Prostate gland (tissue), 2 donors: Measurements from ENCODE around the gene ACKR3.

Experiments used
- CTCF ChIP-seq, 4 experiments: fragments of 200-600 bp in 2 of 4; fragments of 450-650 bp in 2 of 4; sonication (generic) in 2 of 4; IDR thresholded peaks; 1 replicate in 3 of 4; 2 replicates in 1 of 4; pipeline ENCODE4 v1.5.1; 2016 to 2019; ENCODE audit warnings: antibody characterized with exemption in 4 of 4, mild to moderate bottlenecking in 2 of 4, moderate library complexity in 2 of 4
- POLR2A ChIP-seq: fragments of 450-650 bp; IDR thresholded peaks from one replicate; pipeline ENCODE4 v1.6.1; 2016; ENCODE audit warnings: antibody characterized with exemption, mild to moderate bottlenecking
- POLR2AphosphoS5 ChIP-seq: sonication (generic); formaldehyde crosslinking; IDR thresholded peaks from one replicate; pipeline ENCODE4 v1.6.1; 2017; ENCODE audit warnings: antibody characterized with exemption

DNA sequence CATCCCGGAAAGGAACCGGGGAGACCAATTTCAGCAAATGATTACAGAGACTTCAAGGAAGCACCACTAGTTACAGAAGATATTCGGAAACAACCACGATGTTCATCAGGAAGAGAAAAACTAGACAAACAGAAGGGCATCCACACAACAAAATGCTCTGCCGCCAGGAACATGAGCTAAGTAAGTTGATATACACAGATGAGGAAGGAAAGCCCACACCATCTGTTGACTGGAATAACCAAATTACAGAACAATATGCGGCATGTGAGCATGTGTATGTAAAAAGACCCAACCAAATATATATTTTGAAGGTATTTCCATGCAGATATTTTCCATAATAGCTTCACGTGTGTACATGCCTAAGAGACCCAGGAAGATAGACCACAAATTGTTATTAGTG lies 47.0 kb downstream of the ACKR3 start:
- TF ChIP-seq CTCF (IDR thresholded peaks at IDR 0.05) (no peak), POLR2A (no peak), POLR2AphosphoS5 (no peak)
